HepG2 (cell line): ENCODE results near the gene ZBTB46. TPM values are rescaled to one million over a fixed set of nuclear protein-coding genes. Genes with fewer than 3 reads are reported as not detected.

Experiments
- GFI1 ChIP-seq: sonication (generic); formaldehyde crosslinking; IDR thresholded peaks from 2 replicates; pipeline ENCODE4 v1.5.0; 2020; ENCODE audit warnings: missing genetic modification reagents, mild to moderate bottlenecking, borderline replicate concordance
- HNRNPH1 ChIP-seq: fragments of 200-400 bp; formaldehyde crosslinking; optimal IDR thresholded peaks from 2 replicates; pipeline ENCODE3; 2017; ENCODE audit warnings: mild to moderate bottlenecking, low read depth, low read length
- MBD4 ChIP-seq: IDR thresholded peaks from 2 replicates; pipeline ENCODE4 v1.6.1; 2012; ENCODE audit warnings: low read length, inconsistent platforms, borderline replicate concordance
- MEF2D ChIP-seq: sonication (generic); formaldehyde crosslinking; IDR thresholded peaks from 2 replicates; pipeline ENCODE4 v1.5.1; 2020; ENCODE audit warnings: mild to moderate bottlenecking, missing genetic modification reagents
- MTF2 ChIP-seq: sonication (generic); formaldehyde crosslinking; IDR thresholded peaks from 2 replicates; pipeline ENCODE4 v1.5.0; 2020; ENCODE audit warnings: missing genetic modification reagents, borderline replicate concordance
- RARA ChIP-seq: IDR thresholded peaks from 2 replicates; pipeline ENCODE4 v1.6.1; 2016; ENCODE audit warnings: missing genetic modification reagents, missing compliant biosample characterization
- SIX4 ChIP-seq: sonication (generic); formaldehyde crosslinking; IDR thresholded peaks from 2 replicates; pipeline ENCODE4 v1.4.0; 2020; ENCODE audit warnings: missing genetic modification reagents
- TBP ChIP-seq: sonication (generic); formaldehyde crosslinking; IDR thresholded peaks from 2 replicates; pipeline ENCODE4 v1.5.0; 2020; ENCODE audit warnings: missing genetic modification reagents
- TCF12 ChIP-seq, 2 experiments: fragments of 450-650 bp in 1 of 2; sonication (generic) in 1 of 2; formaldehyde crosslinking in 1 of 2; IDR thresholded peaks; 2 replicates each; pipeline versions ENCODE4 v1.6.1 to v1.8.0; 2017 to 2022; ENCODE audit warnings: antibody characterized with exemption in 1 of 2, mild to moderate bottlenecking in 1 of 2, missing genetic modification reagents in 1 of 2, moderate library complexity in 1 of 2
- TEAD2 ChIP-seq: sonication (generic); formaldehyde crosslinking; IDR thresholded peaks from 2 replicates; pipeline ENCODE4 v1.9.0; 2021; ENCODE audit warnings: missing genetic modification reagents
- ZNF326 ChIP-seq: sonication (generic); formaldehyde crosslinking; IDR thresholded peaks from 2 replicates; pipeline ENCODE4 v1.4.0; 2020; ENCODE audit warnings: missing genetic modification reagents, borderline replicate concordance
- ZNF432 ChIP-seq: sonication (generic); formaldehyde crosslinking; IDR thresholded peaks from 2 replicates; pipeline ENCODE4 v1.5.0; 2020; ENCODE audit warnings: missing genetic modification reagents, mild to moderate bottlenecking, borderline replicate concordance
- ZNF598 ChIP-seq: sonication (generic); formaldehyde crosslinking; IDR thresholded peaks from 2 replicates; pipeline ENCODE4 v1.5.1; 2020; ENCODE audit warnings: mild to moderate bottlenecking, missing genetic modification reagents, borderline replicate concordance
- ZZZ3 ChIP-seq: sonication (generic); formaldehyde crosslinking; IDR thresholded peaks from 2 replicates; pipeline ENCODE4 v1.4.0; 2020; ENCODE audit warnings: missing genetic modification reagents, mild to moderate bottlenecking, borderline replicate concordance
- polyA plus RNA-seq, 8 experiments: library from polyadenylated mRNA; depleted of rRNA in 3 of 8; stranded (reverse) in 7 of 8; unstranded in 1 of 8; fragments of >200 nt; fragmentation: Illumina TruSeq in 4 of 8; extraction: Trizol in 4 of 8; gene quantifications; 2 replicates each; pipeline versions ENCODE4 v1.2.1 to v1.2.3, GENCODE V29; 2011 to 2016; ENCODE audit warnings: low read depth in 4 of 8, missing spikeins in 1 of 8, mixed read lengths in 1 of 8; ENCODE audit not compliant: insufficient read depth in 1 of 8
- total RNA-seq, 5 experiments: library from RNA; depleted of rRNA; stranded (reverse); fragments of >200 nt; fragmentation: Illumina TruSeq; extraction: Trizol; gene quantifications; 2 replicates each; pipeline ENCODE4 v1.2.3, GENCODE V29; 2016; ENCODE audit warnings: low read depth in 1 of 5
- TF ChIP-seq, protein P1 (sequence below): sonication (generic); formaldehyde crosslinking; IDR thresholded peaks from 2 replicates; pipeline ENCODE4 v1.9.0; 2021; ENCODE audit warnings: missing genetic modification reagents, borderline replicate concordance
- TF ChIP-seq, protein P2 (sequence below): sonication (generic); formaldehyde crosslinking; IDR thresholded peaks from 2 replicates; pipeline ENCODE4 v1.5.0; 2020; ENCODE audit warnings: missing genetic modification reagents
- TF ChIP-seq, protein P3 (sequence below): sonication (generic); formaldehyde crosslinking; IDR thresholded peaks from 2 replicates; pipeline ENCODE4 v1.4.0; 2020; ENCODE audit warnings: missing genetic modification reagents, borderline replicate concordance
- TF ChIP-seq, protein P4 (sequence below): IDR thresholded peaks from 2 replicates; pipeline ENCODE4 v1.6.1; 2018; ENCODE audit warnings: missing genetic modification reagents

The ZBTB46 gene
- total and polyA plus RNA-seq, 2 of the 13 experiments (the other 11 are each of a cell fraction or from before 2014, with no cell fraction given) = 1.6 to 13.5 TPM

DNA sequence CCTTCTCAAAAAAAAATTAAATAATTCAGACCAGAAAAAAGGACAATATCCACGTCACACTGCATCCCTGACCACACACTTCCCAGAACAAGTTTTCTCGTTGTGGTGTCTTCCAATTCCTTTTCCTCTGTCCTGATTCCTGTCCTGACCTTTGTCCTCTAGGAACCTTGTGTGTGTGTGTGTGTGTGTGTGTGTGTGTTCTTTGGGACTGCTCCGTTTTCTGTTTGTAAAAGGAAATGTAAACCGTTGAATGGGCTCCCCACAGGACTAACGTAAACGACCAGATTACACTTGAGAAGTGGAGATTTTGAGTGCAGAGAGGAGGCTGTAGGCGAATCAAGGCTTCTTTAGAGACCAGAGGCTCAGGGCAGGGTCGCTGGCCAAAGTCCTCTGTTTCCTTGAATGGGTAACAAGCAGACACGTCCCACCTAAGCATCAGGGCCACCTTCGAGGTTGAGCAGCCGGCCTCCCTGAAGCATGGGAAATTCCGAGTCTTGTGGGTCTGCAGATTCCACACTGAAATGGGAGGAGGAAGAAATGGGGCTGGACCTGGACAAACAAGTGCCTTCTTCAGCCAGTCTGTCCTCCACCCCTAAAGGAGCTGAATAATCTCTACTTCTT, 7.3 kb downstream of the ZBTB46 start (continued):
- TF ChIP-seq ZNF598 (CRISPR knock-in tag) = no peak
- no peak for TF ChIP-seq SIX4 (CRISPR knock-in tag)
- no peak for TF ChIP-seq TBP (CRISPR knock-in tag)
- no peak for TF ChIP-seq HNRNPH1
- 0 out of 2 replicates have a peak, but pooled peaks have one; percentile 37 for TF ChIP-seq ZZZ3 (CRISPR knock-in tag)
- TF ChIP-seq MEF2D = no peak
- no peak for TF ChIP-seq ZNF326 (CRISPR knock-in tag)
- TF ChIP-seq ZNF432 (CRISPR knock-in tag) = no peak
- no peak for TF ChIP-seq TCF12 (IDR thresholded peaks at IDR 0.05)
- no peak for TF ChIP-seq TCF12 (CRISPR knock-in tag; IDR thresholded peaks at IDR 0.05)
- TF ChIP-seq, protein P1, sequence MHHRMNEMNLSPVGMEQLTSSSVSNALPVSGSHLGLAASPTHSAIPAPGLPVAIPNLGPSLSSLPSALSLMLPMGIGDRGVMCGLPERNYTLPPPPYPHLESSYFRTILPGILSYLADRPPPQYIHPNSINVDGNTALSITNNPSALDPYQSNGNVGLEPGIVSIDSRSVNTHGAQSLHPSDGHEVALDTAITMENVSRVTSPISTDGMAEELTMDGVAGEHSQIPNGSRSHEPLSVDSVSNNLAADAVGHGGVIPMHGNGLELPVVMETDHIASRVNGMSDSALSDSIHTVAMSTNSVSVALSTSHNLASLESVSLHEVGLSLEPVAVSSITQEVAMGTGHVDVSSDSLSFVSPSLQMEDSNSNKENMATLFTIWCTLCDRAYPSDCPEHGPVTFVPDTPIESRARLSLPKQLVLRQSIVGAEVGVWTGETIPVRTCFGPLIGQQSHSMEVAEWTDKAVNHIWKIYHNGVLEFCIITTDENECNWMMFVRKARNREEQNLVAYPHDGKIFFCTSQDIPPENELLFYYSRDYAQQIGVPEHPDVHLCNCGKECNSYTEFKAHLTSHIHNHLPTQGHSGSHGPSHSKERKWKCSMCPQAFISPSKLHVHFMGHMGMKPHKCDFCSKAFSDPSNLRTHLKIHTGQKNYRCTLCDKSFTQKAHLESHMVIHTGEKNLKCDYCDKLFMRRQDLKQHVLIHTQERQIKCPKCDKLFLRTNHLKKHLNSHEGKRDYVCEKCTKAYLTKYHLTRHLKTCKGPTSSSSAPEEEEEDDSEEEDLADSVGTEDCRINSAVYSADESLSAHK (CRISPR knock-in tag) = no peak
- no peak for TF ChIP-seq MTF2 (CRISPR knock-in tag)
- TF ChIP-seq, protein P2, sequence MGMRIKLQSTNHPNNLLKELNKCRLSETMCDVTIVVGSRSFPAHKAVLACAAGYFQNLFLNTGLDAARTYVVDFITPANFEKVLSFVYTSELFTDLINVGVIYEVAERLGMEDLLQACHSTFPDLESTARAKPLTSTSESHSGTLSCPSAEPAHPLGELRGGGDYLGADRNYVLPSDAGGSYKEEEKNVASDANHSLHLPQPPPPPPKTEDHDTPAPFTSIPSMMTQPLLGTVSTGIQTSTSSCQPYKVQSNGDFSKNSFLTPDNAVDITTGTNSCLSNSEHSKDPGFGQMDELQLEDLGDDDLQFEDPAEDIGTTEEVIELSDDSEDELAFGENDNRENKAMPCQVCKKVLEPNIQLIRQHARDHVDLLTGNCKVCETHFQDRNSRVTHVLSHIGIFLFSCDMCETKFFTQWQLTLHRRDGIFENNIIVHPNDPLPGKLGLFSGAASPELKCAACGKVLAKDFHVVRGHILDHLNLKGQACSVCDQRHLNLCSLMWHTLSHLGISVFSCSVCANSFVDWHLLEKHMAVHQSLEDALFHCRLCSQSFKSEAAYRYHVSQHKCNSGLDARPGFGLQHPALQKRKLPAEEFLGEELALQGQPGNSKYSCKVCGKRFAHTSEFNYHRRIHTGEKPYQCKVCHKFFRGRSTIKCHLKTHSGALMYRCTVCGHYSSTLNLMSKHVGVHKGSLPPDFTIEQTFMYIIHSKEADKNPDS = 0 out of 2 replicates have a peak, but pooled peaks have one; percentile 34
- TF ChIP-seq, protein P3, sequence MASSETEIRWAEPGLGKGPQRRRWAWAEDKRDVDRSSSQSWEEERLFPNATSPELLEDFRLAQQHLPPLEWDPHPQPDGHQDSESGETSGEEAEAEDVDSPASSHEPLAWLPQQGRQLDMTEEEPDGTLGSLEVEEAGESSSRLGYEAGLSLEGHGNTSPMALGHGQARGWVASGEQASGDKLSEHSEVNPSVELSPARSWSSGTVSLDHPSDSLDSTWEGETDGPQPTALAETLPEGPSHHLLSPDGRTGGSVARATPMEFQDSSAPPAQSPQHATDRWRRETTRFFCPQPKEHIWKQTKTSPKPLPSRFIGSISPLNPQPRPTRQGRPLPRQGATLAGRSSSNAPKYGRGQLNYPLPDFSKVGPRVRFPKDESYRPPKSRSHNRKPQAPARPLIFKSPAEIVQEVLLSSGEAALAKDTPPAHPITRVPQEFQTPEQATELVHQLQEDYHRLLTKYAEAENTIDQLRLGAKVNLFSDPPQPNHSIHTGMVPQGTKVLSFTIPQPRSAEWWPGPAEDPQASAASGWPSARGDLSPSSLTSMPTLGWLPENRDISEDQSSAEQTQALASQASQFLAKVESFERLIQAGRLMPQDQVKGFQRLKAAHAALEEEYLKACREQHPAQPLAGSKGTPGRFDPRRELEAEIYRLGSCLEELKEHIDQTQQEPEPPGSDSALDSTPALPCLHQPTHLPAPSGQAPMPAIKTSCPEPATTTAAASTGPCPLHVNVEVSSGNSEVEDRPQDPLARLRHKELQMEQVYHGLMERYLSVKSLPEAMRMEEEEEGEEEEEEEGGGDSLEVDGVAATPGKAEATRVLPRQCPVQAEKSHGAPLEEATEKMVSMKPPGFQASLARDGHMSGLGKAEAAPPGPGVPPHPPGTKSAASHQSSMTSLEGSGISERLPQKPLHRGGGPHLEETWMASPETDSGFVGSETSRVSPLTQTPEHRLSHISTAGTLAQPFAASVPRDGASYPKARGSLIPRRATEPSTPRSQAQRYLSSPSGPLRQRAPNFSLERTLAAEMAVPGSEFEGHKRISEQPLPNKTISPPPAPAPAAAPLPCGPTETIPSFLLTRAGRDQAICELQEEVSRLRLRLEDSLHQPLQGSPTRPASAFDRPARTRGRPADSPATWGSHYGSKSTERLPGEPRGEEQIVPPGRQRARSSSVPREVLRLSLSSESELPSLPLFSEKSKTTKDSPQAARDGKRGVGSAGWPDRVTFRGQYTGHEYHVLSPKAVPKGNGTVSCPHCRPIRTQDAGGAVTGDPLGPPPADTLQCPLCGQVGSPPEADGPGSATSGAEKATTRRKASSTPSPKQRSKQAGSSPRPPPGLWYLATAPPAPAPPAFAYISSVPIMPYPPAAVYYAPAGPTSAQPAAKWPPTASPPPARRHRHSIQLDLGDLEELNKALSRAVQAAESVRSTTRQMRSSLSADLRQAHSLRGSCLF = no peak
- 0 out of 2 replicates have a peak, but pooled peaks have one; percentile 21 for TF ChIP-seq GFI1
- TF ChIP-seq, protein P4, sequence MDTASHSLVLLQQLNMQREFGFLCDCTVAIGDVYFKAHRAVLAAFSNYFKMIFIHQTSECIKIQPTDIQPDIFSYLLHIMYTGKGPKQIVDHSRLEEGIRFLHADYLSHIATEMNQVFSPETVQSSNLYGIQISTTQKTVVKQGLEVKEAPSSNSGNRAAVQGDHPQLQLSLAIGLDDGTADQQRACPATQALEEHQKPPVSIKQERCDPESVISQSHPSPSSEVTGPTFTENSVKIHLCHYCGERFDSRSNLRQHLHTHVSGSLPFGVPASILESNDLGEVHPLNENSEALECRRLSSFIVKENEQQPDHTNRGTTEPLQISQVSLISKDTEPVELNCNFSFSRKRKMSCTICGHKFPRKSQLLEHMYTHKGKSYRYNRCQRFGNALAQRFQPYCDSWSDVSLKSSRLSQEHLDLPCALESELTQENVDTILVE (CRISPR knock-in tag) = no peak
- peak; percentile 56 for TF ChIP-seq RARA
- no peak for TF ChIP-seq TEAD2 (CRISPR knock-in tag)
- no peak for TF ChIP-seq MBD4
